H1 (cell line): Measurements from ENCODE around the gene OLFM1. TPM values are rescaled to one million over a fixed set of nuclear protein-coding genes. Genes with fewer than 3 reads are reported as not detected.

Source experiments
- CTCF ChIA-PET: fragments of 300-600 bp; sonication (Branson Sonifier 250); formaldehyde crosslinking; loops from one replicate; lab custom pipeline; 2021; ENCODE audit not compliant: partially characterized antibody; lab: Charles Lee
- POLR2A ChIA-PET: fragments of 300-600 bp; sonication (Branson Sonifier 250); formaldehyde crosslinking; loops from one replicate; lab custom pipeline; 2021; ENCODE audit warnings: inconsistent platforms; ENCODE audit not compliant: partially characterized antibody; lab: Charles Lee
- DNase-seq, 2 experiments: peaks; one replicate each; pipeline versions ENCODE4 v3.0.0 to v3.0.0-alpha.2; 2010 to 2022; ENCODE audit warnings: low spot score in 2 of 2, low read depth in 1 of 2, mixed read lengths in 1 of 2
- FAIRE-seq: peaks from 2 replicates; lab custom pipeline; 2011; peaks lifted over from hg19 to GRCh38; lab: Jason Lieb, UNC
- H2AFZ ChIP-seq: 2 replicates; pipeline ENCODE4 v1.8.1; 2012; ENCODE audit warnings: low read length, inconsistent platforms
- H2AK5ac ChIP-seq: 2 replicates; pipeline ENCODE4 v1.6.1; 2013; ENCODE audit warnings: low read depth, low read length
- H2BK120ac ChIP-seq: replicated peaks from 2 replicates; pipeline ENCODE3; 2013; ENCODE audit warnings: low read depth, low read length, inconsistent platforms
- H2BK12ac ChIP-seq: 2 replicates; pipeline ENCODE4 v1.6.1; 2013; ENCODE audit warnings: low read depth, low read length
- H2BK15ac ChIP-seq: 2 replicates; pipeline ENCODE4 v1.6.1; 2013; ENCODE audit warnings: low read length
- H2BK20ac ChIP-seq: 2 replicates; pipeline ENCODE4 v1.6.1; 2013; ENCODE audit warnings: low read length
- H2BK5ac ChIP-seq: 2 replicates; pipeline ENCODE4 v1.6.1; 2013; ENCODE audit warnings: low read depth, low read length
- H3K14ac ChIP-seq: 2 replicates; pipeline ENCODE4 v1.6.1; 2013; ENCODE audit warnings: inconsistent platforms; ENCODE audit not compliant: insufficient read length
- H3K18ac ChIP-seq: 2 replicates; pipeline ENCODE4 v1.6.1; 2013; ENCODE audit warnings: low read length; ENCODE audit errors: extremely low read depth
- H3K23ac ChIP-seq: 2 replicates; pipeline ENCODE4 v1.6.1; 2013; ENCODE audit warnings: inconsistent platforms; ENCODE audit not compliant: insufficient read length
- H3K23me2 ChIP-seq: 2 replicates; pipeline ENCODE4 v1.6.1; 2013; ENCODE audit warnings: low read depth, low read length
- H3K27ac ChIP-seq: 2 replicates; pipeline ENCODE4 v1.6.1; 2011; ENCODE audit warnings: low read depth, low read length, inconsistent platforms
- H3K27me3 ChIP-seq, 4 experiments: replicated peaks in 1 of 4; 1 replicate in 1 of 4; 2 replicates in 3 of 4; pipeline versions ENCODE4 v1.6.1 to v1.8.1; 2011 to 2013; ENCODE audit warnings: low read length in 3 of 4, mild to moderate bottlenecking in 3 of 4, inconsistent platforms in 2 of 4, mixed read lengths in 2 of 4, moderate library complexity in 1 of 4; ENCODE audit not compliant: control insufficient read depth in 3 of 4, insufficient read depth in 3 of 4; ENCODE audit errors: extremely low read depth in 1 of 4
- H3K36me3 ChIP-seq, 4 experiments: 2 replicates each; pipeline versions ENCODE4 v1.6.1 to v1.8.1; 2011 to 2013; ENCODE audit warnings: mild to moderate bottlenecking in 4 of 4, low read length in 3 of 4, moderate library complexity in 2 of 4, control low read depth in 1 of 4, inconsistent platforms in 1 of 4; ENCODE audit not compliant: insufficient read depth in 4 of 4, control insufficient read depth in 2 of 4
- H3K4ac ChIP-seq: replicated peaks from 2 replicates; pipeline ENCODE3; 2013; ENCODE audit warnings: low read length, low read depth, mixed read lengths, inconsistent platforms; ENCODE audit not compliant: insufficient read length
- H3K4me1 ChIP-seq, 4 experiments: replicated peaks in 1 of 4; 1 replicate in 1 of 4; 2 replicates in 3 of 4; pipeline versions ENCODE4 v1.6.1 to v1.8.1; 2011 to 2013; ENCODE audit warnings: low read length in 3 of 4, inconsistent platforms in 2 of 4, mixed read lengths in 1 of 4; ENCODE audit not compliant: insufficient read depth in 4 of 4, control insufficient read depth in 3 of 4
- H3K4me2 ChIP-seq, 2 experiments: 2 replicates each; pipeline versions ENCODE4 v1.6.1 to v1.8.1; 2011 to 2013; ENCODE audit warnings: low read depth in 2 of 2, low read length in 2 of 2, control low read depth in 1 of 2, inconsistent platforms in 1 of 2, mild to moderate bottlenecking in 1 of 2; ENCODE audit not compliant: insufficient read depth in 1 of 2
- H3K4me3 ChIP-seq, 4 experiments: fragments of 200-600, 300-600 bp in 1 of 4; sonication (generic), shearing (Covaris generic), sonication (Bioruptor Twin) in 1 of 4; 2 replicates each; pipeline versions ENCODE4 v1.5.1 to v1.8.1; 2011 to 2016; ENCODE audit warnings: low read length in 4 of 4, low read depth in 3 of 4, control low read depth in 2 of 4, inconsistent platforms in 2 of 4, mild to moderate bottlenecking in 2 of 4, mixed read lengths in 1 of 4, moderate library complexity in 1 of 4; ENCODE audit not compliant: insufficient read depth in 2 of 4; ENCODE audit errors: extremely low read depth in 1 of 4
- H3K56ac ChIP-seq: replicated peaks from 2 replicates; pipeline ENCODE3; 2013; ENCODE audit warnings: low read depth, mild to moderate bottlenecking, mixed read lengths, low read length, inconsistent platforms; ENCODE audit not compliant: insufficient read length
- H3K79me1 ChIP-seq: 2 replicates; pipeline ENCODE4 v1.6.1; 2013; ENCODE audit warnings: low read depth, low read length, control low read depth
- H3K79me2 ChIP-seq, 2 experiments: 2 replicates each; pipeline versions ENCODE4 v1.6.1 to v1.8.1; 2012 to 2013; ENCODE audit warnings: low read length in 2 of 2, mild to moderate bottlenecking in 2 of 2, inconsistent platforms in 1 of 2; ENCODE audit not compliant: insufficient read depth in 2 of 2, control insufficient read depth in 1 of 2
- H3K9ac ChIP-seq, 4 experiments: replicated peaks in 1 of 4; 1 replicate in 1 of 4; 2 replicates in 3 of 4; pipeline versions ENCODE4 v1.6.1 to v1.8.1; 2011 to 2013; ENCODE audit warnings: low read depth in 3 of 4, low read length in 3 of 4, control low read depth in 2 of 4, mild to moderate bottlenecking in 2 of 4, moderate library complexity in 2 of 4, inconsistent platforms in 1 of 4; ENCODE audit errors: extremely low read depth in 1 of 4
- H3K9me3 ChIP-seq, 2 experiments: 2 replicates each; pipeline versions ENCODE4 v1.6.1 to v1.8.1; 2012 to 2013; ENCODE audit warnings: mild to moderate bottlenecking in 2 of 2, moderate library complexity in 2 of 2, control low read depth in 1 of 2, inconsistent platforms in 1 of 2, low read depth in 1 of 2, low read length in 1 of 2, mixed read lengths in 1 of 2; ENCODE audit not compliant: insufficient read depth in 2 of 2
- H4K20me1 ChIP-seq, 2 experiments: replicated peaks in 1 of 2; 2 replicates each; pipeline versions ENCODE3 to v1.8.1; 2011 to 2013; ENCODE audit warnings: inconsistent platforms in 2 of 2, low read length in 2 of 2, mild to moderate bottlenecking in 1 of 2; ENCODE audit not compliant: insufficient read depth in 2 of 2, control insufficient read depth in 1 of 2
- H4K5ac ChIP-seq: 2 replicates; pipeline ENCODE4 v1.6.1; 2013; ENCODE audit warnings: low read length, low read depth, mixed read lengths, inconsistent platforms; ENCODE audit not compliant: insufficient read length
- H4K8ac ChIP-seq: 2 replicates; pipeline ENCODE4 v1.8.0; 2013; ENCODE audit warnings: mild to moderate bottlenecking, moderate library complexity, low read length, inconsistent platforms; ENCODE audit not compliant: insufficient read depth; ENCODE audit errors: extremely low read depth
- H4K91ac ChIP-seq: replicated peaks from 2 replicates; pipeline ENCODE3; 2013; ENCODE audit warnings: low read length, mixed read lengths, inconsistent platforms; ENCODE audit not compliant: insufficient read length
- ATF2 ChIP-seq: IDR thresholded peaks from 2 replicates; pipeline ENCODE4 v1.6.1; 2012; ENCODE audit warnings: low read length, inconsistent platforms
- GABPA ChIP-seq: IDR thresholded peaks from 2 replicates; pipeline ENCODE4 v1.6.1; 2011; ENCODE audit warnings: mild to moderate bottlenecking, low read length, moderate library complexity, borderline replicate concordance; ENCODE audit not compliant: insufficient read depth
- HDAC6 ChIP-seq: IDR thresholded peaks from one replicate; pipeline ENCODE4 v1.7.1; 2012; ENCODE audit warnings: low read depth, mild to moderate bottlenecking, inconsistent platforms, low read length, moderate library complexity
- JUN ChIP-seq: IDR thresholded peaks from 2 replicates; pipeline ENCODE4 v1.6.1; 2011; ENCODE audit warnings: low read depth, mild to moderate bottlenecking, improper control_type of control experiment, low read length
- KDM1A ChIP-seq: fragments of 200-600, 300-600 bp; sonication (generic); IDR thresholded peaks from 2 replicates; pipeline ENCODE4 v1.7.1; 2016; ENCODE audit warnings: mild to moderate bottlenecking, low read length, borderline replicate concordance
- NRF1 ChIP-seq: IDR thresholded peaks from 2 replicates; pipeline ENCODE4 v1.6.1; 2011; ENCODE audit warnings: mild to moderate bottlenecking, low read depth, low read length, improper control_type of control experiment
- PHF8 ChIP-seq: fragments of 200-600 bp; sonication (generic); conservative IDR thresholded peaks from 2 replicates; pipeline ENCODE4 v1.7.1; 2012; ENCODE audit warnings: low read depth, mild to moderate bottlenecking, inconsistent platforms, low read length, moderate library complexity
- RBBP5 ChIP-seq: IDR thresholded peaks from 2 replicates; pipeline ENCODE4 v1.7.1; 2012; ENCODE audit warnings: low read depth, mild to moderate bottlenecking, inconsistent platforms, low read length, moderate library complexity, borderline replicate concordance
- SP2 ChIP-seq: IDR thresholded peaks from 2 replicates; pipeline ENCODE4 v1.6.1; 2012; ENCODE audit warnings: mild to moderate bottlenecking, low read length, inconsistent platforms
- SP4 ChIP-seq: IDR thresholded peaks from 2 replicates; pipeline ENCODE4 v1.6.1; 2012; ENCODE audit warnings: low read length, inconsistent platforms
- TAF7 ChIP-seq: optimal IDR thresholded peaks from 2 replicates; pipeline ENCODE3; 2011; ENCODE audit warnings: low read depth, mild to moderate bottlenecking, inconsistent platforms, low read length, moderate library complexity, borderline replicate concordance
- USF2 ChIP-seq: IDR thresholded peaks from 2 replicates; pipeline ENCODE4 v1.6.1; 2011; ENCODE audit warnings: low read length, improper control_type of control experiment
- WGBS, 2 experiments: shearing (Covaris generic) in 1 of 2; methylation state at CpG; one replicate each; pipeline versions ENCODE4 v1.1.6 to v1.1.7; 2013 to 2015; ENCODE audit warnings: low lambda C conversion rate in 2 of 2, mixed read lengths in 2 of 2, inconsistent platforms in 1 of 2, low coverage in 1 of 2, missing lambda C conversion rate in 1 of 2; ENCODE audit not compliant: insufficient replicate concordance in 2 of 2, insufficient coverage in 1 of 2, insufficient read length in 1 of 2; ENCODE audit errors: extremely low coverage in 1 of 2, missing lambda C conversion rate in 1 of 2; 5-methylcytosine and 5-hydroxymethylcytosine counted together
- polyA plus RNA-seq, 7 experiments: library from polyadenylated mRNA; depleted of rRNA in 3 of 7; stranded (reverse) in 5 of 7; unstranded in 2 of 7; fragments of >200 nt in 5 of 7; fragments of 200-250 nt in 2 of 7; gene quantifications; 1 replicate in 5 of 7; 2 replicates in 1 of 7; 4 replicates in 1 of 7; pipeline versions ENCODE4 v1.2.1 to v1.2.3, GENCODE V29; 2011 to 2013; ENCODE audit warnings: missing spikeins in 2 of 7, mixed read lengths in 2 of 7
- total RNA-seq: library from RNA; stranded (reverse); fragmentation: NEBNext Ultra II Directional; extraction: Animal tissue kit (Norgen Biotek cat#: 25700); gene quantifications from 2 replicates; pipeline ENCODE4 v1.2.1, GENCODE V29; 2021

Gene OLFM1
- total and polyA plus RNA-seq, 2 of the 8 experiments (the other 6 are each of a cell fraction or from before 2014, with no cell fraction given), result 53.0 to 53.4 TPM

- Histone ChIP-seq H2AFZ (no peak overlapping the region), H3K9me3 (peaks cover 0 to 4% of the 10 kb centered on the region in 2 experiments; a peak in 1 of 4 replicates), H2BK15ac (no peak overlapping the region), H3K36me3 (no peaks in the 10 kb centered on the region), H3K56ac (no peak overlapping the region), H3K4me2 (no peak overlapping the region), H3K4me3 (no peak overlapping the region), H4K8ac (no peak overlapping the region), H4K91ac (no peak overlapping the region), H3K4me1 (no peaks in the 10 kb centered on the region), H4K20me1 (no peaks in the 10 kb centered on the region), H3K18ac (no peak overlapping the region), H2BK5ac (no peak overlapping the region), H3K9ac (no peak overlapping the region), H4K5ac (no peak overlapping the region), H3K14ac (no peak overlapping the region), H3K23me2 (no peaks in the 10 kb centered on the region), H3K4ac (no peak overlapping the region), H3K79me2 (no peaks in the 10 kb centered on the region), H2AK5ac (no peak overlapping the region), H2BK20ac (no peak overlapping the region), H3K27ac (no peak overlapping the region), H2BK120ac (no peak overlapping the region), H3K27me3 (no peaks in the 10 kb centered on the region), H3K23ac (no peak overlapping the region), H3K79me1 (no peaks in the 10 kb centered on the region), H2BK12ac (no peak overlapping the region)
- 87% methylated on average over 3 of the region's 3 CpGs; no CpG with 5 or more reads in 1 of the 2 experiments for WGBS, 2 experiments
- FAIRE-seq, result no peak
- no peak for DNase-seq
- POLR2A ChIA-PET, result no interaction called here
- CTCF ChIA-PET, result no interaction called here
- TF ChIP-seq RBBP5 (no peak), TAF7 (no peak), KDM1A (no peak), GABPA (no peak), ATF2 (no peak), SP4 (no peak), NRF1 (no peak), SP2 (no peak), USF2 (no peak), JUN (no peak), PHF8 (no peak), HDAC6 (no peak)
These were observed 30.9 kb upstream of the OLFM1 start for GRCh38 chr9:135056541-135056940.
